Measurements from ENCODE around the gene HIVEP3.

- no peak for TF ChIP-seq CTCF (IDR thresholded peaks at IDR 0.05; ENCODE audit: low read length)
- no peak for TF ChIP-seq EZH2 (IDR thresholded peaks at IDR 0.05; ENCODE audit: borderline replicate concordance, low read length)
Observed at GRCh38 chr1:41498804-41499203, 419.9 kb downstream of the HIVEP3 start.

All from OCI-LY1 (cell line).